T1000 (cell line): Measurements from ENCODE around the gene ERI2.
"Not testable (repeated sequence)": the region's sequence is repeated elsewhere in the genome, so short reads cannot be mapped to it uniquely, and the experiment has no call there.

Source experiments
- DNase-seq: peaks from one replicate; lab custom pipeline; 2025; ENCODE audit warnings: mixed read lengths; lab: John Stamatoyannopoulos, UW

ERI2 gene

GRCh38 chr16:20763461-20764232 is 42.6 kb downstream of the ERI2 start, which contains the start of gene ACSM3:
Gene ACSM3, plus strand, starts transcription at chr16:20764014. Its CDS starts 6,021 bp downstream, at chr16:20770035.
- DNase-seq = no peak

GRCh38 chr16:20762404-20763123 is 43.7 kb downstream of the ERI2 start:
- DNase-seq = no peak

- no peak for DNase-seq
These were observed 45.1 kb downstream of the ERI2 start for GRCh38 chr16:20761175-20761574.

DNA sequence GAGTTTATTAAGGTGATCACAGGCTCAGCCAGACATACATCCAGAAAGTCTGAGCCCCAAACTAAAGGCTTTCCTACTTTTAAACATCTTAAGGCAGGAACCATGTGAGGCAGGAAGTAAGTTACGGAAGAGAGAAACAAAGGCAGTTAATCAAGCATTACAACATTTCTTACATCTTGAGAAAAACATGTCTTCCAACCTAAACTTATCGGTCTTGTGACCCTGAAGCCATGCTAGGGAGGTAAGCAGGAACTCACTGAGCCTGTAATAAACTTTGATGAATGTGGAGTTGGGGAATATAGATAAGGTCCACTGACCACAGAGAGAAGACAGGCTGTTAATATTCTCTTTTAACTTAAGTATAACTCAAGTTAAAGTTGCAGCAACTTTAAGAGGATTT is 45.9 kb downstream of the ERI2 start:
- DNase-seq = no peak

GRCh38 chr16:20755799-20756198 is 50.5 kb downstream of the ERI2 start:
- DNase-seq = not testable (repeated sequence)

DNA sequence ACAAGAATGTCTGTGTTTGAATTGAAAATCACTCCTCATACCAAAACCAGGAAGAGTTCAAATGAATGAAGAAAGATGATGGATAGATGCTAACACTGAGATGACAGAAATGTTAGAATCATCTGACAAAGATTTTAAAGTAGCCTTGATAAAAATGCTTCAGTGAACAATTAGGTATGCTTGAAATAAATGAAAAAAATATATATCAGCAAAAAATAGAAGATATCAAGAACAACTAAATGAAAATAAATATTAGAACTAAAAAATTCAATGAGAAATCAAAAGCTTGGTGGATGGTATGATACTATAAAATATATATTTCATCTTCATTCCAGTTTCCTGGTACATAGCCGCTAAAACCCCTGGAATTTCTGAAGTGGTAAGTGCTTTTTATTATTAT is 51.0 kb downstream of the ERI2 start:
- DNase-seq = no peak

DNA sequence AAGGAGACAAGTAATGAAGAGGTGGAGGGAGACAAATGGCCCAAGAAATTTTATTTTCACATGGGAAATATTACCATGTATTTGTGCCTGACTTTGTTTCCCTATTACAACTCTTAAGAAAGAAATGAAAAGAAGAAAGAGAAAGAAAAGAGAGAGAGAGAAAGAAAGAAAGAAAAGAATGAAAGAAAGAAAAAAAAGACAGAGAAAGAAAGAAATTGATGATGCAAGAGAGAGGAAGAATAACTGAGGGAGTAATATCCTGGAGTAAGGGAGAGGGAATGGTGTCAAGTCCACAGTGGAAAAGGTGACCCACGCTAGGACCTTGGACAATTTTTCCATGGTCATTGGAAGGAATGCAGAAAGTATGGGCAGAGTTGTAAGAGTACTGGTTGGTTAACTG is 52.5 kb downstream of the ERI2 start:
- no peak for DNase-seq

- DNase-seq = no peak
These were observed 55.7 kb downstream of the ERI2 start for GRCh38 chr16:20750558-20750957.

DNA sequence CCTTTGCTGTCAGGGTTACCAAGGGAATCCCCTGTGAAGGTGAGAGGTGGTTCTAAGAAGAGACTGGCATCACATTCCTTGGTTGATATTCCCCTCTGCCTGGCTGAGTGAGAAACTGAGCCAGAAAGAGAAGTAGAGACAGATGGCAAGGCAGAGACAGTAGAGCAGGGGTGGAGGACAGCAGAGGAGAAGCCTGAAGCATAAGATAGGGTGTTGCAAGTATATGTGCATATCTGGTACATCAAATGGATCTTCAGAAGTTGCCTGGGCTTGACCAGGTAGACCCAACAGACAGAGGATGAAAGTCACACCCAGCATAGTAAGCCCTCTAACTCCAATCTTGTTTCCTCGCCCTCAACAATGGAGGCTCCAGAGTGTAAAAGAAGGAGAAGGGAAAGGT is 56.8 kb downstream of the ERI2 start:
- DNase-seq = no peak

DNA sequence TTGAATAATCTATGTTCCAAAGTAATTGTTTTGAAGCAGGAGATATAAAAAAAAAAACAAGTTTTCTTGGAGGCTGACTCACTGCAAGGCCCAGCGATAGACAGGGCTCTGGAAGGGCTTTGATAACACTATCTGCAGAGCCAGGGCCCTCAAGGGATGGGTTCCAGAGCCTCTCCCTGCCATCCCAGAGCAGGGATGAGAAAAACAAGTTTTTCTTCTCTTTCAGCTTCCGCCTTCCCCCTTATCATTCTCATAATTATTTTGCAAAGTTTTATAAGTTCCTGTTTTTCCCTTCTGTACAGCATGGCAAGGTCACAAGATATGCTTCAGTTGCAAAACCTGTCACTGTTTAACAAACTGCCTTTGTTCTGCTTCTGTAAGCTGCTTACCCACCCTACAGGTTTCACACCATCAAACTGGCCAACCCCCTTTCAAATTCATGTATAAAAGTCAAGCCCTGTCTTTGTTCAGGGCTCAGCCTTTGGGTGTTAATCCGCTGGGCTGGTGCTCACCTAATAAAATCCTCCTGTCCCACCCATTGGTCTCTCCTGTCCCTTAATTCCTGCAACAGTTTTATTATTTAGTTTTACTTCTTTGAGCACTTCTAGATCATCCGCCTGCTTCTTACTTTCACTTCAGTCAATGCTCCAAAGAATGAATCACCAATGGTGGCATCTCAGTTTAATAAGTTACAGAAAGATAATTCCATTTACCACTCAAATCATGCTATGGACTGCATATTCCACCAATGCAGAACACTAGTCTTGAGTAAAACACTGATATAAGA is 59.0 kb downstream of the ERI2 start:
- no peak for DNase-seq

DNA sequence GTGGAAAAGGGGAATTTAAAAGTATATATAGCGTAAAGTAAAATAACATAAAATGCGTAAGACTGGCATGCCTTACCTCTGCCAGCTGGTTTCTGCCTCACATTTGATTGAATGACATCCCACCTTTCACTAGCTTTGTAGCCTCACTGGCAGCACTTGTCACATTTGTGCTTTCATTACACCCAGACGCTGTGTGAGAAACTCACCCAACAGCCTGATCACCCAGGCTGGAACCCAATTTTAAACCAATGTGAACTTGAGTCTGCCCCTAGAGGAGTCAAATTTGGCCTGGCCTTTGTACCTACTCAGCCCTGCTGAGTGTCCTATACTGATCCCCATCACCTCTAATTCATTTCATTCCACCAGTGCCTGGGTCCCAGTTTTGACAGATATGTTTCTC is 59.8 kb downstream of the ERI2 start:
- DNase-seq = no peak
